ENCODE results near the gene RPL29. TPM values are rescaled to one million over a fixed set of nuclear protein-coding genes. Genes with fewer than 3 reads are reported as not detected.

The RPL29 gene
- total and polyA plus RNA-seq, 2 of the 4 experiments (the other 2 are of a cell fraction): 2,081 to 2,126 TPM

- H3K9me1 ChIP-seq (ENCODE audit: insufficient read depth, low read length): peaks cover 6% of the 10 kb centered on the region
- BruUV-seq (replicated peaks): TSS peak; percentile 69
- 90% methylated on average over 2 of the region's 15 CpGs; no CpG with 5 or more reads in 1 of the 2 experiments for WGBS, 2 experiments (ENCODE audit: extremely low coverage in 2 of 2, insufficient read length in 1 of 2)
- peaks cover 9% of the 10 kb centered on the region for H3K4me1 ChIP-seq (ENCODE audit: control insufficient read depth, insufficient read depth, low read length)
- ChIA-PET POLR2A (ENCODE audit: unreplicated experiment) (interaction anchor here (1.0 kb wide), 1 partner anchor 26 kb away, joined by 3 read pairs; the partner anchor contains the start of gene ACY1), CTCF (interaction anchor here (0.9 kb wide), 1 partner anchor 17 kb away, joined by 4 read pairs; the partner anchor contains the start of gene ABHD14A)
- DNase-seq (no peak), ATAC-seq (ENCODE audit: low read depth) (no peak)
- H3K79me1 ChIP-seq (ENCODE audit: low read depth in 1 of 2, low read length in 2 of 2): peaks cover 0 to 13% of the 10 kb centered on the region in 2 experiments; a peak in 3 of 4 replicates
- no peak overlapping the region for H3K4me2 ChIP-seq (ENCODE audit: low read depth, low read length)
- peaks cover 9% of the 10 kb centered on the region; the same call in 1 of the 2 replicates for H4K20me1 ChIP-seq (ENCODE audit: insufficient read depth, low read length)
- peak overlapping the region; percentile 6 for H2AFZ ChIP-seq (replicated peaks; ENCODE audit: low read length, poor library complexity)
- in situ Hi-C loops (cut with MboI; ENCODE audit: low sequenced_read_pairs) (loop anchor here (25.0 kb wide), 1 partner anchor 1620 kb away; the partner anchor contains the start of genes RASSF1, TUSC2 and ZMYND10), dilution Hi-C loops (cut with HindIII; ENCODE audit: low sequenced_read_pairs, unreplicated experiment) (no loop called here), intact Hi-C loops (cut with micrococcal nuclease) (no loop called here)
- no peak overlapping the region for H4K5ac ChIP-seq (ENCODE audit: low read depth, low read length)
- H2AK5ac ChIP-seq (ENCODE audit: low read depth, low read length): no peak overlapping the region
- no peak overlapping the region for H3K23ac ChIP-seq (ENCODE audit: low read depth, low read length)
- H3K9me3 ChIP-seq (ENCODE audit: control insufficient read depth, insufficient read depth, low read length): no peaks in the 10 kb centered on the region
- no peak overlapping the region for H2BK20ac ChIP-seq (ENCODE audit: low read depth, low read length)
- H3K4ac ChIP-seq (ENCODE audit: low read depth, low read length): no peak overlapping the region
- peak overlapping the region; percentile 48 for H2AK9ac ChIP-seq (replicated peaks; ENCODE audit: low read depth, low read length, poor library complexity)
- H3K4me3 ChIP-seq (ENCODE audit: insufficient read depth, low read depth, low read length): no peak overlapping the region
- H3K18ac ChIP-seq (ENCODE audit: low read depth, low read length): no peak overlapping the region
- H3K27me3 ChIP-seq (ENCODE audit: control insufficient read depth, insufficient read depth, low read length): no peaks in the 10 kb centered on the region
- H2BK5ac ChIP-seq (ENCODE audit: low read depth, low read length, poor library complexity, severe bottlenecking): no peak overlapping the region
- H2BK120ac ChIP-seq (ENCODE audit: low read depth, low read length): no peak overlapping the region
- no peak for TF ChIP-seq RAD21 (IDR thresholded peaks at IDR 0.05; ENCODE audit: low read length)
- no peak for TF ChIP-seq POLR2A (IDR thresholded peaks at IDR 0.05; ENCODE audit: low read depth, low read length)
- TF ChIP-seq MAZ (IDR thresholded peaks at IDR 0.05; ENCODE audit: borderline replicate concordance, low read depth, low read length): no peak
- no peak for TF ChIP-seq CHD1 (IDR thresholded peaks at IDR 0.05; ENCODE audit: low read depth, low read length)
- TF ChIP-seq RFX5 (IDR thresholded peaks at IDR 0.05; ENCODE audit: low read depth, low read length): no peak
- TF ChIP-seq, protein P1, sequence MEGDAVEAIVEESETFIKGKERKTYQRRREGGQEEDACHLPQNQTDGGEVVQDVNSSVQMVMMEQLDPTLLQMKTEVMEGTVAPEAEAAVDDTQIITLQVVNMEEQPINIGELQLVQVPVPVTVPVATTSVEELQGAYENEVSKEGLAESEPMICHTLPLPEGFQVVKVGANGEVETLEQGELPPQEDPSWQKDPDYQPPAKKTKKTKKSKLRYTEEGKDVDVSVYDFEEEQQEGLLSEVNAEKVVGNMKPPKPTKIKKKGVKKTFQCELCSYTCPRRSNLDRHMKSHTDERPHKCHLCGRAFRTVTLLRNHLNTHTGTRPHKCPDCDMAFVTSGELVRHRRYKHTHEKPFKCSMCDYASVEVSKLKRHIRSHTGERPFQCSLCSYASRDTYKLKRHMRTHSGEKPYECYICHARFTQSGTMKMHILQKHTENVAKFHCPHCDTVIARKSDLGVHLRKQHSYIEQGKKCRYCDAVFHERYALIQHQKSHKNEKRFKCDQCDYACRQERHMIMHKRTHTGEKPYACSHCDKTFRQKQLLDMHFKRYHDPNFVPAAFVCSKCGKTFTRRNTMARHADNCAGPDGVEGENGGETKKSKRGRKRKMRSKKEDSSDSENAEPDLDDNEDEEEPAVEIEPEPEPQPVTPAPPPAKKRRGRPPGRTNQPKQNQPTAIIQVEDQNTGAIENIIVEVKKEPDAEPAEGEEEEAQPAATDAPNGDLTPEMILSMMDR (conservative IDR thresholded peaks at IDR 0.05; ENCODE audit: low read depth, low read length): no peak
- no peak for TF ChIP-seq FOS (IDR thresholded peaks at IDR 0.05; ENCODE audit: low read depth, low read length)
- no peak overlapping the region for H3K27ac ChIP-seq (ENCODE audit: insufficient read depth, low read length)
- peaks cover 32% of the 10 kb centered on the region for H3K36me3 ChIP-seq (ENCODE audit: control insufficient read depth, insufficient read depth, low read length)
- H3K9ac ChIP-seq (ENCODE audit: low read depth, low read length): no peak overlapping the region
- no peak overlapping the region for H3K56ac ChIP-seq (ENCODE audit: extremely low read depth, insufficient read depth, low read length)
- H4K8ac ChIP-seq (ENCODE audit: low read depth in 2 of 2, low read length in 2 of 2): no peak overlapping the region
- H4K91ac ChIP-seq (ENCODE audit: insufficient read depth, low read depth, low read length): no peak overlapping the region
- no peak overlapping the region for H2BK15ac ChIP-seq (ENCODE audit: low read depth, low read length)
- no peak overlapping the region for H3K14ac ChIP-seq (replicated peaks; ENCODE audit: low read depth, low read length)
Observed at GRCh38 chr3:51957520-51958205, 38.0 kb downstream of the RPL29 start.

Measured in IMR-90 (cell line).